EL (cell line): Measurements from ENCODE around the gene ULK3.

Experiments used
- DNase-seq: peaks from one replicate; pipeline ENCODE4 v3.0.0-alpha.2; 2016

ULK3 gene

GRCh38 chr15:74798388-74799254 lies 44.3 kb downstream of the ULK3 start:
- no peak for DNase-seq

- no peak for DNase-seq
These were observed 46.9 kb downstream of the ULK3 start for GRCh38 chr15:74795966-74796625.

- no peak for DNase-seq
These were observed 48.0 kb downstream of the ULK3 start for GRCh38 chr15:74794970-74795349.

GRCh38 chr15:74794248-74794969 lies 48.5 kb downstream of the ULK3 start:
- DNase-seq = no peak

- DNase-seq = no peak
These were observed 49.6 kb downstream of the ULK3 start for GRCh38 chr15:74793135-74794028.

- DNase-seq = no peak
These were observed 50.5 kb downstream of the ULK3 start for GRCh38 chr15:74792227-74793016.

- no peak for DNase-seq
These were observed 51.3 kb downstream of the ULK3 start for GRCh38 chr15:74791667-74792066.

GRCh38 chr15:74791007-74791406 lies 51.9 kb downstream of the ULK3 start:
- no peak for DNase-seq

- DNase-seq = peak; percentile 94
These were observed 52.7 kb downstream of the ULK3 start for GRCh38 chr15:74790080-74790916.

GRCh38 chr15:74789741-74790079 lies 53.2 kb downstream of the ULK3 start:
- no peak for DNase-seq

GRCh38 chr15:74789171-74789631 lies 53.8 kb downstream of the ULK3 start:
- no peak for DNase-seq

- DNase-seq = no peak
These were observed 54.2 kb downstream of the ULK3 start for GRCh38 chr15:74788683-74789151.

- no peak for DNase-seq
These were observed 54.8 kb downstream of the ULK3 start for GRCh38 chr15:74788042-74788682.

GRCh38 chr15:74787251-74788041 lies 55.5 kb downstream of the ULK3 start:
- DNase-seq = peak; percentile 70

GRCh38 chr15:74786551-74787165 lies 56.3 kb downstream of the ULK3 start:
- DNase-seq = no peak
